ENCODE data around the gene PKN3.

DNA sequence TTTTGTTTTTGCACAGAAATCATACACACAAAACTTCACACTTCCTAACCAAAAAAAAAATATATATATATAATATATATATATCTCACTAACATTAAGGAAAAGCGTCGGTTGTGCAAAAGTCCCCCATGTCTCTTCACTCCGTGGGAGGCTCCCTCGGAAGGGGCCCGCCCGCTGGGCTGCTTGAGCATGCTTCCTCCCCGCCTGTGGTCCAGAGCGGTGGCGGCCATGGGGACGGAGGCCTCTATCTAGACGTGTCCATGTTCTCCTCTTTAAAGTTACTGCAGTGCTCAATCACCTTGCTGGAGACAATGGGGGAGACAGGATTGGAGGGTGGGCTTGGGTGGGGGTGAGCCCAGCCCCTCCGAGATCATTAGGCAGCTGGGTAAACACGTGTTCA is 28.8 kb downstream of the PKN3 start:
- TF ChIP-seq GATA2 (IDR thresholded peaks at IDR 0.05; ENCODE audit: low read depth, low read length) (no peak), GATA3 (IDR thresholded peaks at IDR 0.05; ENCODE audit: low read depth, low read length) (no peak)

All from SH-SY5Y (cell line).